SK-N-SH (cell line): ENCODE data around the gene DLEU7. TPM values are rescaled to one million over a fixed set of nuclear protein-coding genes. Genes with fewer than 3 reads are reported as not detected.

ENCODE experiments used
- CTCF ChIA-PET: fragments of 300-600, 350-600 bp; formaldehyde crosslinking; extraction: SDS; loops from one replicate; lab custom pipeline; 2021; lab: Yijun Ruan, JAX
- POLR2A ChIA-PET: fragments of 350-600 bp; sonication (Branson Sonifier 250); formaldehyde crosslinking; extraction: SDS; loops from one replicate; lab custom pipeline; 2020; ENCODE audit warnings: antibody characterized with exemption, inconsistent platforms; lab: Yijun Ruan, JAX
- DNase-seq: peaks from one replicate; pipeline ENCODE4 v3.0.0; 2012
- H2AFZ ChIP-seq: fragments of 200-600 bp; sonication (generic); 2 replicates; pipeline ENCODE4 v1.8.1; 2016; ENCODE audit warnings: antibody characterized with exemption, mild to moderate bottlenecking, low read depth
- H3F3A ChIP-seq: fragments of 200-600 bp; sonication (generic); replicated peaks from 2 replicates; pipeline ENCODE3; 2016; ENCODE audit warnings: antibody characterized with exemption, mild to moderate bottlenecking; ENCODE audit not compliant: insufficient read depth
- H3K27ac ChIP-seq, 2 experiments: fragments of 200-500 bp in 1 of 2; fragments of 200-600 bp in 1 of 2; sonication (Bioruptor generic) in 1 of 2; sonication (generic), shearing (Covaris generic) in 1 of 2; 2 replicates each; pipeline versions ENCODE4 v1.5.1 to v1.6.1; 2014 to 2016; ENCODE audit warnings: low read depth in 2 of 2, inconsistent platforms in 1 of 2, low read length in 1 of 2, mild to moderate bottlenecking in 1 of 2, mixed read lengths in 1 of 2
- H3K27me3 ChIP-seq: fragments of 200-600 bp; sonication (generic), shearing (Covaris generic); 2 replicates; pipeline ENCODE4 v1.6.1; 2016; ENCODE audit warnings: mixed run types; ENCODE audit not compliant: insufficient read depth
- H3K36me3 ChIP-seq, 2 experiments: fragments of 200-500 bp in 1 of 2; fragments of 200-600 bp in 1 of 2; sonication (Bioruptor generic) in 1 of 2; sonication (generic) in 1 of 2; replicated peaks in 1 of 2; 2 replicates each; pipeline versions ENCODE3 to v1.5.1; 2014 to 2016; ENCODE audit warnings: low read length in 1 of 2, mild to moderate bottlenecking in 1 of 2; ENCODE audit not compliant: insufficient read depth in 2 of 2, control insufficient read depth in 1 of 2
- H3K4me1 ChIP-seq, 2 experiments: fragments of 200-500 bp in 1 of 2; fragments of 200-600 bp in 1 of 2; sonication (Bioruptor generic) in 1 of 2; sonication (generic), shearing (Covaris generic) in 1 of 2; 2 replicates each; pipeline versions ENCODE4 v1.5.1 to v1.6.1; 2014 to 2016; ENCODE audit warnings: low read depth in 1 of 2, low read length in 1 of 2, mixed run types in 1 of 2; ENCODE audit not compliant: insufficient read depth in 2 of 2, control insufficient read depth in 1 of 2
- H3K4me2 ChIP-seq: fragments of 200-600 bp; sonication (generic), shearing (Covaris generic); 2 replicates; pipeline ENCODE4 v1.6.1; 2017; ENCODE audit warnings: mixed run types
- H3K4me3 ChIP-seq, 2 experiments: fragments of 200-500 bp in 1 of 2; fragments of 200-600 bp in 1 of 2; sonication (Bioruptor generic) in 1 of 2; sonication (generic), shearing (Covaris generic) in 1 of 2; 2 replicates each; pipeline versions ENCODE4 v1.5.1 to v1.8.1; 2014 to 2016; ENCODE audit warnings: low read depth in 2 of 2, inconsistent platforms in 1 of 2, low read length in 1 of 2, mild to moderate bottlenecking in 1 of 2, mixed read lengths in 1 of 2, moderate library complexity in 1 of 2
- H3K79me2 ChIP-seq: fragments of 200-600 bp; sonication (generic); 2 replicates; pipeline ENCODE4 v1.8.1; 2017; ENCODE audit warnings: mild to moderate bottlenecking; ENCODE audit not compliant: insufficient read depth
- H3K9ac ChIP-seq: fragments of 200-600 bp; sonication (generic); 2 replicates; pipeline ENCODE4 v1.6.1; 2017; ENCODE audit warnings: mixed run types
- H3K9me2 ChIP-seq: fragments of 200-600 bp; sonication (generic); 2 replicates; pipeline ENCODE4 v1.6.1; 2017; ENCODE audit warnings: mixed run types
- H3K9me3 ChIP-seq: fragments of 200-600 bp; sonication (generic); 2 replicates; pipeline ENCODE4 v1.6.1; 2017; ENCODE audit warnings: mixed run types, mild to moderate bottlenecking, moderate library complexity
- H4K20me1 ChIP-seq: fragments of 200-600 bp; sonication (generic); 2 replicates; pipeline ENCODE4 v1.6.1; 2017; ENCODE audit warnings: mild to moderate bottlenecking, mixed run types; ENCODE audit not compliant: insufficient read depth
- CHD2 ChIP-seq: fragments of 150-350 bp; IDR thresholded peaks from 2 replicates; pipeline ENCODE4 v1.6.1; 2018; ENCODE audit warnings: low read length; ENCODE audit not compliant: partially characterized antibody
- ELF1 ChIP-seq: IDR thresholded peaks from 2 replicates; pipeline ENCODE4 v1.4.0; 2012
- EP300 ChIP-seq, 2 experiments: IDR thresholded peaks; 2 replicates each; pipeline versions ENCODE4 v1.4.0 to v1.6.1; 2012; ENCODE audit warnings: borderline replicate concordance in 1 of 2, low read depth in 1 of 2, low read length in 1 of 2
- FOSL2 ChIP-seq: IDR thresholded peaks from 2 replicates; pipeline ENCODE4 v1.4.0; 2012; ENCODE audit warnings: low read depth, mild to moderate bottlenecking, moderate library complexity, borderline replicate concordance
- FOXJ3 ChIP-seq: sonication (generic); formaldehyde crosslinking; IDR thresholded peaks from 2 replicates; pipeline ENCODE4 v1.5.1; 2020; ENCODE audit warnings: mild to moderate bottlenecking, missing genetic modification reagents
- FOXM1 ChIP-seq: IDR thresholded peaks from 2 replicates; pipeline ENCODE4 v1.4.0; 2012; ENCODE audit warnings: low read depth, mild to moderate bottlenecking
- GATA2 ChIP-seq: sonication (generic); formaldehyde crosslinking; IDR thresholded peaks from 2 replicates; pipeline ENCODE4 v1.5.0; 2020; ENCODE audit warnings: mild to moderate bottlenecking, missing genetic modification reagents
- JUND ChIP-seq: IDR thresholded peaks from 2 replicates; pipeline ENCODE4 v1.4.0; 2012
- MXI1 ChIP-seq: IDR thresholded peaks from 2 replicates; pipeline ENCODE4 v1.6.1; 2012; ENCODE audit warnings: mild to moderate bottlenecking, low read depth, low read length, improper control_type of control experiment
- NFIC ChIP-seq: IDR thresholded peaks from 2 replicates; pipeline ENCODE4 v1.4.0; 2012; ENCODE audit warnings: borderline replicate concordance
- NRF1 ChIP-seq: IDR thresholded peaks from 2 replicates; pipeline ENCODE4 v1.6.1; 2012; ENCODE audit warnings: low read depth, mild to moderate bottlenecking, low read length
- POLR2AphosphoS5 ChIP-seq: IDR thresholded peaks from 2 replicates; pipeline ENCODE4 v1.6.1; 2012; ENCODE audit warnings: low read depth, low read length
- RAD21 ChIP-seq: IDR thresholded peaks from 2 replicates; pipeline ENCODE4 v1.6.1; 2012; ENCODE audit warnings: mild to moderate bottlenecking, low read length
- RFX5 ChIP-seq: IDR thresholded peaks from 2 replicates; pipeline ENCODE4 v1.6.1; 2012; ENCODE audit warnings: mild to moderate bottlenecking, improper control_type of control experiment, low read length
- SIN3A ChIP-seq: IDR thresholded peaks from 2 replicates; pipeline ENCODE4 v1.6.1; 2012; ENCODE audit warnings: low read depth, mild to moderate bottlenecking, low read length, moderate library complexity, borderline replicate concordance
- SMC3 ChIP-seq: IDR thresholded peaks from 2 replicates; pipeline ENCODE4 v1.6.1; 2012; ENCODE audit warnings: low read depth, low read length, improper control_type of control experiment
- TCF12 ChIP-seq: IDR thresholded peaks from 2 replicates; pipeline ENCODE4 v1.4.0; 2012
- TEAD4 ChIP-seq: IDR thresholded peaks from 2 replicates; pipeline ENCODE4 v1.4.0; 2012; ENCODE audit warnings: mild to moderate bottlenecking, borderline replicate concordance; ENCODE audit not compliant: insufficient read depth
- USF1 ChIP-seq: IDR thresholded peaks from 2 replicates; pipeline ENCODE4 v1.4.0; 2012; ENCODE audit warnings: low read depth, borderline replicate concordance
- YY1 ChIP-seq: IDR thresholded peaks from 2 replicates; pipeline ENCODE4 v1.4.0; 2012; ENCODE audit warnings: low read depth, mild to moderate bottlenecking
- WGBS: methylation state at CpG from one replicate; pipeline ENCODE4 v1.1.6; 2017; ENCODE audit warnings: low lambda C conversion rate; 5-methylcytosine and 5-hydroxymethylcytosine counted together
- polyA plus RNA-seq, 3 experiments: library from polyadenylated mRNA; depleted of rRNA; stranded (reverse); fragments of >200 nt; gene quantifications; 2 replicates each; pipeline ENCODE4 v1.2.3, GENCODE V29; 2012
- TF ChIP-seq, protein P1 (sequence below): IDR thresholded peaks from 2 replicates; pipeline ENCODE4 v1.4.0; 2012; ENCODE audit warnings: low read depth, borderline replicate concordance
- TF ChIP-seq, protein P2 (sequence below): fragments of 200-600 bp; sonication (generic); IDR thresholded peaks from 2 replicates; pipeline ENCODE4 v1.6.1; 2017; ENCODE audit warnings: antibody characterized with exemption, mild to moderate bottlenecking, moderate library complexity
- TF ChIP-seq, protein P3 (sequence below): fragments of 150-350 bp; IDR thresholded peaks from 2 replicates; pipeline ENCODE4 v1.6.1; 2017; ENCODE audit warnings: antibody characterized with exemption, low read length, low read depth, borderline replicate concordance
- TF ChIP-seq, protein P4 (sequence below): IDR thresholded peaks from 2 replicates; pipeline ENCODE4; 2012

Gene DLEU7
- polyA plus RNA-seq, 1 of the 3 experiments (the other 2 are of a cell fraction) = not detected

DNA sequence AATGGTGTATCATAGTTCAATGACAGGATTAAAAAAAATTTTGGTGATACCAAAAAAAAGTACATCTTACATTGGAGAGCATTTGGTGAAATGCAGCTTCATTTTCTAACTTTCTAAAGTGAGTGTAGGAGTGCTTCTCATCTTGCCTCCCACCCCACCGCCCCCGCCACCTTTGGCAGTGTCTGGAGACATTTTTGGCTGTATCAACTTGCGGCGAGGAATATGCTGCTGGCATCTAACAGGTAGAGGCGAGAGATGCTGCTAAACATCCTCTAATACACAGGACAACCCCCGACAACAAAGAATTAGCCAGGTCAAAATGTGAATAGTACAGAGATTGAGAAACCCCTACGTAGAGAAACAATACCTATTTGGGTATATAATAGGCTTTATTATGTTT is 1.7 kb downstream of the DLEU7 start:
- no peak for DNase-seq
- H3K27me3 ChIP-seq = no peaks in the 10 kb centered on the region
- H3K4me1 ChIP-seq = peaks cover 0 to 10% of the 10 kb centered on the region in 2 experiments; a peak in 1 of 4 replicates
- no peak overlapping the region for H3K4me2 ChIP-seq
- TF ChIP-seq NRF1 = no peak
- TF ChIP-seq RAD21 = no peak
- TF ChIP-seq CHD2 = no peak
- no peak for TF ChIP-seq EP300 (IDR thresholded peaks at IDR 0.05; ENCODE audit: borderline replicate concordance in 1 of 2, low read depth in 1 of 2, low read length in 1 of 2)
- TF ChIP-seq JUND = no peak
- TF ChIP-seq USF1 = no peak
- TF ChIP-seq SMC3 = no peak
- TF ChIP-seq TCF12 = no peak
- TF ChIP-seq, protein P1, sequence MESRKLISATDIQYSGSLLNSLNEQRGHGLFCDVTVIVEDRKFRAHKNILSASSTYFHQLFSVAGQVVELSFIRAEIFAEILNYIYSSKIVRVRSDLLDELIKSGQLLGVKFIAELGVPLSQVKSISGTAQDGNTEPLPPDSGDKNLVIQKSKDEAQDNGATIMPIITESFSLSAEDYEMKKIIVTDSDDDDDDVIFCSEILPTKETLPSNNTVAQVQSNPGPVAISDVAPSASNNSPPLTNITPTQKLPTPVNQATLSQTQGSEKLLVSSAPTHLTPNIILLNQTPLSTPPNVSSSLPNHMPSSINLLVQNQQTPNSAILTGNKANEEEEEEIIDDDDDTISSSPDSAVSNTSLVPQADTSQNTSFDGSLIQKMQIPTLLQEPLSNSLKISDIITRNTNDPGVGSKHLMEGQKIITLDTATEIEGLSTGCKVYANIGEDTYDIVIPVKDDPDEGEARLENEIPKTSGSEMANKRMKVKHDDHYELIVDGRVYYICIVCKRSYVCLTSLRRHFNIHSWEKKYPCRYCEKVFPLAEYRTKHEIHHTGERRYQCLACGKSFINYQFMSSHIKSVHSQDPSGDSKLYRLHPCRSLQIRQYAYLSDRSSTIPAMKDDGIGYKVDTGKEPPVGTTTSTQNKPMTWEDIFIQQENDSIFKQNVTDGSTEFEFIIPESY = no peak
- no peak for TF ChIP-seq FOXM1
- no peak for TF ChIP-seq ELF1
- TF ChIP-seq RFX5 = no peak
- no peak for TF ChIP-seq SIN3A
- TF ChIP-seq GATA2 (CRISPR knock-in tag) = no peak
- no peak for TF ChIP-seq FOXJ3 (CRISPR knock-in tag)
- TF ChIP-seq YY1 = no peak
- H3K4me3 ChIP-seq = no peak overlapping the region
- no peaks in the 10 kb centered on the region for H3K79me2 ChIP-seq
- H3F3A ChIP-seq = no peaks in the 10 kb centered on the region
- H4K20me1 ChIP-seq = no peaks in the 10 kb centered on the region
- ChIA-PET CTCF (interaction anchor here (1.3 kb wide), 1 partner anchor 70 kb away, joined by 5 read pairs; no protein-coding TSS in a partner anchor), POLR2A (no interaction called here)
- H3K9me3 ChIP-seq = no peaks in the 10 kb centered on the region
- no peak overlapping the region for H2AFZ ChIP-seq
- H3K36me3 ChIP-seq = no peaks in the 10 kb centered on the region
- H3K9me2 ChIP-seq = no peaks in the 10 kb centered on the region
- WGBS = 86% methylated on average over 7 of the region's 7 CpGs
- no peak overlapping the region for H3K9ac ChIP-seq
- H3K27ac ChIP-seq = no peak overlapping the region

GRCh38 chr13:50840284-50840683 is 3.2 kb downstream of the DLEU7 start:
- no peak for DNase-seq
- WGBS = 86% methylated on average over 3 of the region's 3 CpGs
- peaks cover 0 to 9% of the 10 kb centered on the region in 2 experiments; a peak in 1 of 4 replicates for H3K4me1 ChIP-seq
- H3K27ac ChIP-seq = no peak overlapping the region
- no peaks in the 10 kb centered on the region for H3F3A ChIP-seq
- H3K9me2 ChIP-seq = no peaks in the 10 kb centered on the region
- no peaks in the 10 kb centered on the region for H3K36me3 ChIP-seq
- H2AFZ ChIP-seq = no peak overlapping the region
- ChIA-PET CTCF (no interaction called here), POLR2A (no interaction called here)
- H3K79me2 ChIP-seq = no peaks in the 10 kb centered on the region
- no peak overlapping the region for H3K9ac ChIP-seq
- no peak overlapping the region for H3K4me3 ChIP-seq
- H3K27me3 ChIP-seq = no peaks in the 10 kb centered on the region
- H3K9me3 ChIP-seq = no peaks in the 10 kb centered on the region
- no peaks in the 10 kb centered on the region for H4K20me1 ChIP-seq
- TF ChIP-seq RFX5 (no peak), TEAD4 (no peak), FOXM1 (no peak), FOSL2 (no peak), YY1 (no peak), TCF12 (no peak), EP300 (IDR thresholded peaks at IDR 0.05; ENCODE audit: borderline replicate concordance in 1 of 2, low read depth in 1 of 2, low read length in 1 of 2) (no peak), MXI1 (no peak), FOXJ3 (CRISPR knock-in tag) (no peak), POLR2AphosphoS5 (no peak), NFIC (no peak), JUND (no peak)
- TF ChIP-seq, protein P2, sequence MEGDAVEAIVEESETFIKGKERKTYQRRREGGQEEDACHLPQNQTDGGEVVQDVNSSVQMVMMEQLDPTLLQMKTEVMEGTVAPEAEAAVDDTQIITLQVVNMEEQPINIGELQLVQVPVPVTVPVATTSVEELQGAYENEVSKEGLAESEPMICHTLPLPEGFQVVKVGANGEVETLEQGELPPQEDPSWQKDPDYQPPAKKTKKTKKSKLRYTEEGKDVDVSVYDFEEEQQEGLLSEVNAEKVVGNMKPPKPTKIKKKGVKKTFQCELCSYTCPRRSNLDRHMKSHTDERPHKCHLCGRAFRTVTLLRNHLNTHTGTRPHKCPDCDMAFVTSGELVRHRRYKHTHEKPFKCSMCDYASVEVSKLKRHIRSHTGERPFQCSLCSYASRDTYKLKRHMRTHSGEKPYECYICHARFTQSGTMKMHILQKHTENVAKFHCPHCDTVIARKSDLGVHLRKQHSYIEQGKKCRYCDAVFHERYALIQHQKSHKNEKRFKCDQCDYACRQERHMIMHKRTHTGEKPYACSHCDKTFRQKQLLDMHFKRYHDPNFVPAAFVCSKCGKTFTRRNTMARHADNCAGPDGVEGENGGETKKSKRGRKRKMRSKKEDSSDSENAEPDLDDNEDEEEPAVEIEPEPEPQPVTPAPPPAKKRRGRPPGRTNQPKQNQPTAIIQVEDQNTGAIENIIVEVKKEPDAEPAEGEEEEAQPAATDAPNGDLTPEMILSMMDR = no peak
- TF ChIP-seq, protein P3, sequence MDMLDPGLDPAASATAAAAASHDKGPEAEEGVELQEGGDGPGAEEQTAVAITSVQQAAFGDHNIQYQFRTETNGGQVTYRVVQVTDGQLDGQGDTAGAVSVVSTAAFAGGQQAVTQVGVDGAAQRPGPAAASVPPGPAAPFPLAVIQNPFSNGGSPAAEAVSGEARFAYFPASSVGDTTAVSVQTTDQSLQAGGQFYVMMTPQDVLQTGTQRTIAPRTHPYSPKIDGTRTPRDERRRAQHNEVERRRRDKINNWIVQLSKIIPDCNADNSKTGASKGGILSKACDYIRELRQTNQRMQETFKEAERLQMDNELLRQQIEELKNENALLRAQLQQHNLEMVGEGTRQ = no peak
- TF ChIP-seq, protein P4, sequence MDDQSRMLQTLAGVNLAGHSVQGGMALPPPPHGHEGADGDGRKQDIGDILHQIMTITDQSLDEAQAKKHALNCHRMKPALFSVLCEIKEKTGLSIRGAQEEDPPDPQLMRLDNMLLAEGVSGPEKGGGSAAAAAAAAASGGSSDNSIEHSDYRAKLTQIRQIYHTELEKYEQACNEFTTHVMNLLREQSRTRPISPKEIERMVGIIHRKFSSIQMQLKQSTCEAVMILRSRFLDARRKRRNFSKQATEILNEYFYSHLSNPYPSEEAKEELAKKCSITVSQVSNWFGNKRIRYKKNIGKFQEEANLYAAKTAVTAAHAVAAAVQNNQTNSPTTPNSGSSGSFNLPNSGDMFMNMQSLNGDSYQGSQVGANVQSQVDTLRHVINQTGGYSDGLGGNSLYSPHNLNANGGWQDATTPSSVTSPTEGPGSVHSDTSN = no peak
- no peak overlapping the region for H3K4me2 ChIP-seq
